Omental fat pad (tissue), 4 donors: Measurements from ENCODE around the gene IDS. TPM values are rescaled to one million over a fixed set of nuclear protein-coding genes. Genes with fewer than 3 reads are reported as not detected.

Experiments used
- ATAC-seq: fragments of 150-250 bp; one replicate; pipeline ENCODE4 v1.9.1; 2016; ENCODE audit warnings: mild to moderate bottlenecking, moderate library complexity; ENCODE audit not compliant: low FRiP score
- DNase-seq: peaks from one replicate; pipeline ENCODE4 v3.0.0-alpha.2; 2019; ENCODE audit warnings: low spot score
- total RNA-seq, 4 donors: library from RNA; depleted of rRNA; stranded (reverse); fragments of >200 nt; gene quantifications; one replicate each; pipeline ENCODE4 v1.1.0, GENCODE V29; 2016
- TF ChIP-seq, protein P1 (sequence below), 3 donors: fragments of 450-650 bp; IDR thresholded peaks; one replicate each; pipeline ENCODE4 v1.5.1; 2016 to 2017; ENCODE audit warnings: antibody characterized with exemption in 3 of 3, mild to moderate bottlenecking in 3 of 3, moderate library complexity in 2 of 3

Gene IDS
- total RNA-seq, 4 donors from 2014 or later = 39.0 to 67.5 (median 56.1) TPM

DNA sequence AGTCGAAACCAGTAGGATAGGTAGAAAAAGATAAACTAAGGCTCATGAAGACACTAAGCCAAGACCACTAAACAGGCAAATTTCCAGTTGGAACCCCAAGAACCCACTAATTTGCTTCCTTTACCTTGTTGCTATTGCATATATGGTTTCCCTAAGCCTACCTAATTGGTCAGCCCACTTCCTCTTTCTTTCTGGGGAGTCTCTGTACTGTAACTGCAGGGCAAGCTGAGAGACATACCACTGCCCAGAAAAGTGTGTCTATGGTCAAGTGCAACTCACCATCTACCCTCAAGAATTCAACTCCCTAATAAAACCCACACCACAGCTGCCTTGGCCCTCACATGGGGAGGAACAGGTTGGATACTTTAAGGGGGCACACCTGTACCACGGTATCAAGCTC, 28.6 kb downstream of the IDS start:
- no peak for ATAC-seq
- TF ChIP-seq, protein P1, sequence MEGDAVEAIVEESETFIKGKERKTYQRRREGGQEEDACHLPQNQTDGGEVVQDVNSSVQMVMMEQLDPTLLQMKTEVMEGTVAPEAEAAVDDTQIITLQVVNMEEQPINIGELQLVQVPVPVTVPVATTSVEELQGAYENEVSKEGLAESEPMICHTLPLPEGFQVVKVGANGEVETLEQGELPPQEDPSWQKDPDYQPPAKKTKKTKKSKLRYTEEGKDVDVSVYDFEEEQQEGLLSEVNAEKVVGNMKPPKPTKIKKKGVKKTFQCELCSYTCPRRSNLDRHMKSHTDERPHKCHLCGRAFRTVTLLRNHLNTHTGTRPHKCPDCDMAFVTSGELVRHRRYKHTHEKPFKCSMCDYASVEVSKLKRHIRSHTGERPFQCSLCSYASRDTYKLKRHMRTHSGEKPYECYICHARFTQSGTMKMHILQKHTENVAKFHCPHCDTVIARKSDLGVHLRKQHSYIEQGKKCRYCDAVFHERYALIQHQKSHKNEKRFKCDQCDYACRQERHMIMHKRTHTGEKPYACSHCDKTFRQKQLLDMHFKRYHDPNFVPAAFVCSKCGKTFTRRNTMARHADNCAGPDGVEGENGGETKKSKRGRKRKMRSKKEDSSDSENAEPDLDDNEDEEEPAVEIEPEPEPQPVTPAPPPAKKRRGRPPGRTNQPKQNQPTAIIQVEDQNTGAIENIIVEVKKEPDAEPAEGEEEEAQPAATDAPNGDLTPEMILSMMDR (IDR thresholded peaks at IDR 0.05) = no peak
- no peak for DNase-seq

DNA sequence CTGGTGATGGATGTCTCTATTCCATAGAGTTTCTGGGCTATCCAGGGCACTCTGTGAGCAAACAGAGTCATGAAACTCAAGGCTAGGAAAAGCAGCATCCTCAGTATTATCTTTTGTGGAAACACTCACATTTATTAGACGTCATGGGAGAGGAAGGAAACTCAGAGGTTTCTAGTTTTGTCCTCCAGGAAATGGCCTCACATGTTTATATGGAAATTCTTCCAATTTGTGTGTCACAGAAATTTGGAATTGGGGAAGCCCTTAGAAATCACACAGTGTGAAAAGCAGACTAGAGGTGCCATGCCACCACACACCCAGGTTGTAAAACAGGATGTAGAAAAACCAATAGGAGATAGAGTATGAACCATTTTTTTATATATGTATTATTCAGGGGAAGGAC, 31.1 kb downstream of the IDS start:
- ATAC-seq = no peak
- DNase-seq = no peak
- TF ChIP-seq, protein P1 (IDR thresholded peaks at IDR 0.05) = no peak

DNA sequence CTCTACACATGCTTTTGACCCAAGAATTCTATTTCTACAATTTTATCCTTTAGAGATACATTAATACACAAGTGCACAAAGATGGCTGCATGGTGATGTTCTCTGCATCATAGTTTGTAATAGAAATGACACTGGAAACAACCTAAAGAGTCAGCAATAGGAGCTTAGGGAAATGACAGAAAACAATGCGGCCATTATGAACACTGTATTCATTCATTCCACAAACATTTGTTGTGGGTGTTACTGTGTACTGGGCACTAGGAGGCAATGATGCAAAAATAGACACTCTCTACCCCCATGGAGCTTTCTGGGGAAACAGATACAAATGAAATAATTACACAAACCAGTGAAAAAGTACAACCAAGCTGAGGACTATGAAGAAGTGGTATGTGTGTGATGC, 32.0 kb downstream of the IDS start:
- TF ChIP-seq, protein P1 (IDR thresholded peaks at IDR 0.05) = no peak
- DNase-seq (no peak), ATAC-seq (no peak)

DNA sequence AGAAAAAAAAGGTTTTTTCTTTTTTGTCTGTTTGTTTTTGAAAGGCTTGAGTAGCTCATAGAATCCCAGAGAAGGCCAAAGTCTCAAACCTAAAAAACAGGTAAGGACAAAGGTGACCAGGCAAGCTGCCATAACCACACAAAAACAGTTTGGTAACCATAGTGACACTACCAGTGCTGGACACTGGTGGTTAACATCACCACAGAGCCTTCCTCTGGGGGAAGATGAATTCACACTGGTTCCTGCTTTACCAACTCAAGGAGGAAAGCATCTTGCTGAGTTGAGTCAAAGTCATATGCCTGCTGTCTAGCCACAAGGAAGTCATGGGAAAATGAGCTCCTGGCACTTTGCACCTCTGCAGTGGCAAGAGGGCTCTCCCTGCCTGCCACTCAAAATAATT, 32.5 kb downstream of the IDS start:
- ATAC-seq (no peak), DNase-seq (no peak)
- TF ChIP-seq, protein P1 (IDR thresholded peaks at IDR 0.05) = no peak

DNA sequence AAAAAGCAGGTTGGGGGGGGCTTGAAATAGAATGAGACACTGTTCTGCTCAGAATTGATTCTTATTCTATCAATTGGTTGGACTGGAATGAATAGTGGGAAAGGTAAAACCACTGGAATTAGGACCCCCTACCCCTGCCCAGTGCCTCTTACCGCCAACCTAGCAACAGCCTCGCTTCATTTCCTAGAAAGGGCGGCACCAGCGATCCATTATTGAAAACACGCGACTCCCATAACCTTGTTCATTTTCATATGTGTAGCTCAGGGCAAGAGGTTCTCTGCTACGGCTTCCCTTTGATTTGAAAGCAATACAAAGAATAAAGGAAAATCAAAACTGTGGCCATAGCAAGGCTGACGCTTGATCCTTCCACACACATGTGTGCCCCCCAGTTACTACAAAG, 33.7 kb downstream of the IDS start:
- TF ChIP-seq, protein P1 (IDR thresholded peaks at IDR 0.05) = no peak
- DNase-seq = no peak
- ATAC-seq = no peak

DNA sequence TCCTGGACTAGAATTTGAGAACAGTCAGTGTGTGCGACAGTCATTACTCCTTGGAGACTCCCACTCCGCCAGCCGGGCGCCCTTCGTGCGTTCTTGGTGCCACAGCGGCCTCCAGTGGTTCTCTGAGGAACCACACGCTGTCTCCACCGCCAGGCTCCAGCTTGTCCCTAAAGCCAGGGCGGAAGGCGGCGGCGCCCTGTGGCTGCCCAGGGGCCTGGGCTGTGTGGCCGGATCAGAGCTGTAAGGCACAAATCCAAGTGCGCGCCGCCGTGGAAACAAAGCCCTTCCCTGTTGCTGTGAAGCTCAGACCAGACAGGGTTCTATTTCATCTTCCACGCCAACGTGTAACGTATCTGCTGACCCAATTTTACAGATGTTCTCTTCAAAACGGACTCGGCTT, 34.2 kb downstream of the IDS start:
- TF ChIP-seq, protein P1 (IDR thresholded peaks at IDR 0.05) = peak in 1 of 3 donors; percentile 52
- DNase-seq (peak; percentile 53), ATAC-seq (peak; percentile 75)

DNA sequence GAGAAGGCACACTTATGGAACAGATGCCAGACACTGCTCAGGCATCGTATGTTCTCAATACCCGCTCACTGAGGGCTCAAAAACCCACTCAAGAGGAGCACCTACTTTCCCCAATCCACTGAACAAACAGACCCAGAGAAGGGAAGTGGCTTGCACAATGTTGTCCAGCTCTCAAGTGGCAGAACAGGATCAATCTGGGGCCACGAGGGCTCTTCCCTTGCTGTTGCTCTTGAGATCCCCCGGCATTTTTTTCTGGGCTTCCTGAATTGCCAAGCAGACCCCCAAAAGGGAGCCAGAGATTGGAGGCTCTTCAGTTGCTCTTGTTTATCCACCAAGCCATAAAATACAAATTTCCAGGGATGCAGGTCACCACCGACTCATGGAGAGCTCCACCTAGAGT, 35.7 kb downstream of the IDS start:
- DNase-seq = no peak
- no peak for ATAC-seq
- TF ChIP-seq, protein P1 (IDR thresholded peaks at IDR 0.05) = no peak
